Sigmoid colon (tissue), 4 donors: ENCODE data around the gene HSPB1.

Experiments
- CTCF ChIP-seq, 4 experiments: fragments of 450-650 bp in 3 of 4; fragments of 200-600 bp in 1 of 4; IDR thresholded peaks; one replicate each; pipeline ENCODE4 v1.5.1; 2016 to 2019; ENCODE audit warnings: antibody characterized with exemption in 4 of 4, mild to moderate bottlenecking in 3 of 4, moderate library complexity in 2 of 4
- EP300 ChIP-seq, 4 donors: sonication (generic); formaldehyde crosslinking; IDR thresholded peaks; one replicate each; pipeline ENCODE4 v1.6.1; 2017; ENCODE audit warnings: antibody characterized with exemption in 4 of 4
- POLR2A ChIP-seq, 2 donors: fragments of 450-650 bp; IDR thresholded peaks; one replicate each; pipeline ENCODE4 v1.6.1; 2016; ENCODE audit warnings: antibody characterized with exemption in 2 of 2, mild to moderate bottlenecking in 2 of 2, moderate library complexity in 2 of 2

GRCh38 chr7:76272851-76273497 is 29.5 kb upstream of the HSPB1 start:
- no peak for TF ChIP-seq CTCF (IDR thresholded peaks at IDR 0.05)
- TF ChIP-seq EP300 (IDR thresholded peaks at IDR 0.05), result no peak
- TF ChIP-seq POLR2A (IDR thresholded peaks at IDR 0.05), result no peak
